BJ (cell line): Measurements from ENCODE around the gene KCNK2. TPM values are rescaled to one million over a fixed set of nuclear protein-coding genes. Genes with fewer than 3 reads are reported as not detected.

Experiments
- CTCF ChIA-PET: fragments of 350-600 bp; formaldehyde crosslinking; extraction: SDS; loops from one replicate; lab custom pipeline; 2021; ENCODE audit warnings: antibody characterized with exemption, inconsistent platforms; lab: Yijun Ruan, JAX
- POLR2A ChIA-PET: fragments of 300-600 bp; sonication (Branson Sonifier 250); formaldehyde crosslinking; extraction: SDS; loops from one replicate; lab custom pipeline; 2021; ENCODE audit warnings: antibody characterized with exemption; lab: Charles Lee
- DNase-seq: peaks from one replicate; pipeline ENCODE4 v3.0.0-alpha.2; 2011; ENCODE audit warnings: low read depth
- H3K27me3 ChIP-seq: 2 replicates; pipeline ENCODE4 v1.6.0; 2011; ENCODE audit warnings: low read length; ENCODE audit not compliant: control insufficient read depth, insufficient read depth
- H3K36me3 ChIP-seq: 2 replicates; pipeline ENCODE4 v1.5.1; 2011; ENCODE audit warnings: low read length; ENCODE audit not compliant: control insufficient read depth, insufficient read depth
- H3K4me3 ChIP-seq: 2 replicates; pipeline ENCODE4 v1.5.1; 2011; ENCODE audit warnings: low read depth, mild to moderate bottlenecking, control low read depth, low read length
- CTCF ChIP-seq: IDR thresholded peaks from 2 replicates; pipeline ENCODE4 v1.5.1; 2011; ENCODE audit warnings: low read depth, mild to moderate bottlenecking, control low read depth, inconsistent platforms, low read length, moderate library complexity; ENCODE audit not compliant: insufficient read depth
- polyA plus RNA-seq: library from polyadenylated mRNA; depleted of rRNA; stranded (reverse); fragments of >200 nt; gene quantifications from 2 replicates; pipeline ENCODE4 v1.2.3, GENCODE V29; 2011

KCNK2 gene
- polyA plus RNA-seq, 1 experiment = 23.9 TPM

DNA sequence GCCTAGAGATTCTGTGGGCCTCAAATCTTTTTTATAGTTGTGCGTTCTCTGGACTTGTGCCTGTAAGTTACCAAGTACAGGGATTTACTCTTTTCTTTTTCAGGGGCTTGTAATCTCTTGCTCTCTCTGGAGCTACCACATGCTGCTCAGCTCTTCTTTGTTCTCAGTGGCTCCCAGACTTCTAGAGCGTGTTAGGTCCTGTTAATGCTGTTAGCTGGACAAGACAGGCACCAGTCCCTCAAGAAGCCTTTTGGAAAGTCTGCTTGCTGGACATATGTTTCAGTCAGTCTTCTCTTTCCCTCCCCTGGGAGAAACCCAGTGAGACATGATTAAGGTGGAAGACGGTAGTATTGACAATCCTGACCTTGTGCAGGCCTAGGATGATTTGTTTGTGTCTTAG lies 29.4 kb downstream of the KCNK2 start:
- no peak for TF ChIP-seq CTCF
- no peaks in the 10 kb centered on the region for H3K36me3 ChIP-seq
- POLR2A ChIA-PET = no interaction called here
- CTCF ChIA-PET = interaction anchor here (0.9 kb wide), 1 partner anchor 8 kb away, joined by 4 read pairs; no protein-coding TSS in a partner anchor
- no peak overlapping the region for H3K4me3 ChIP-seq
- H3K27me3 ChIP-seq = no peaks in the 10 kb centered on the region
- DNase-seq = no peak

- ChIA-PET CTCF (no interaction called here), POLR2A (no interaction called here)
- Histone ChIP-seq H3K4me3 (no peak overlapping the region), H3K27me3 (no peaks in the 10 kb centered on the region), H3K36me3 (no peaks in the 10 kb centered on the region)
- no peak for TF ChIP-seq CTCF
- DNase-seq = no peak
Observed at GRCh38 chr1:215113776-215114153, 31.2 kb downstream of the KCNK2 start.

DNA sequence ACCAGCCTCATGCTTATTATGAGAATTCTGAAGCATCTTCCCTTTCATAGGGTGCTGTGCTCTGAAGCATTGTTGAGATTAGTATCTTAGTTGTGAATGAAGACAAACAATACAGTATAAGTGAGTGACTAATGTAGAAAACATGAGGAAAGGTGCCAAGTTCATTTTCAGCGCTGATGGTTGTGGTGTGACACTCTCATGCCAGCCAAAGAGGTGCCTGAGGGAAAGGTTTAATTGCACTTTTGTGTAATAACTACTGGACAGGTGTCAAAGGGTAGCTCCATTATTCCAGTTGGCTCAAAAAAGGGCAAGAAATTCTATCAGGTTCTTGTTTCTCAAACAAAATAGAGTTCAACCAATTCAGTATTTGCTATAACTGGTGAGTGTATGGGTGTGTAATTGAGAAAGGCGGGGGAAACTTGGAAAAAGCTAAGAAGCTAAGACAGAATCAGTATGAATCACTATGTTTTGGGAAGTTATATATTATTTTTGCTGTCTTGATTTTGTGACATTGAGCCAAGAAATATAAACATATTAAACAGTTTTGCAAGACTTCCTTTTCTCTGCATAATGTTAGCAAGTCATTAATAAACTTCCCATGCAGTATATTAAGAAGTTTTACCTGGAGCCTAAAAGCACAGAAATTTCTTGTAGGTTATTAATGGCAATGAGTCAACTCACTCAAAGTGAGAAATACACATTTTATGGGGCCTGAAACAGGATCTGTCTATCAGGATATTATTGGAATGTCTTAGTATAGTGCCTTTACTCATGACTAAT lies 31.8 kb downstream of the KCNK2 start:
- no peak for TF ChIP-seq CTCF
- no peaks in the 10 kb centered on the region for H3K27me3 ChIP-seq
- peak; percentile 29 for DNase-seq
- H3K36me3 ChIP-seq = no peaks in the 10 kb centered on the region
- H3K4me3 ChIP-seq = no peak overlapping the region
- ChIA-PET POLR2A (no interaction called here), CTCF (interaction anchor here (0.6 kb wide), 1 partner anchor 302 kb away, joined by 3 read pairs; no protein-coding TSS in a partner anchor)

DNA sequence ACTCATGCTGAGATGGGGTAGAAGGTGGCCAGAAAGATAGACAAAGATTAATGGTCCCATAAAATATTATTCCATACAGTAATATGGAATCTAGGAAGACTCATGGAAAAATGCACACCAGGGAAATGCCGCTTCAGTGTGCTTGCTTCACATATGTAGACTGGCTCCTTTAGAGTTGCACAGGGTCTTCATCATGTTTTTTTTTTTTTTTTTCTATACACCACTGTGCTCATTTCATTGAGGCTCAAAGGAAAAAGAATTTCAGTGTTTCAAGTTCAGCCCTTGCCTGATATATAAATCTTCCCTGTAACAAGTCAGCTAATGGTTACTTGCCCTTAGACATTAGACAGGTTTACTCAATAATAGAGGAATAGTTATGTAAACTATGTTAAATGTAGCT lies 33.2 kb downstream of the KCNK2 start:
- ChIA-PET POLR2A (no interaction called here), CTCF (no interaction called here)
- no peak for TF ChIP-seq CTCF
- Histone ChIP-seq H3K27me3 (no peaks in the 10 kb centered on the region), H3K4me3 (no peak overlapping the region), H3K36me3 (no peaks in the 10 kb centered on the region)
- no peak for DNase-seq

- no peak overlapping the region for H3K4me3 ChIP-seq
Observed at GRCh38 chr1:215118081-215118480, 35.5 kb downstream of the KCNK2 start.

More at GRCh38 chr1:215118081-215118480, 35.5 kb downstream of the KCNK2 start:
- Histone ChIP-seq H3K27me3 (no peaks in the 10 kb centered on the region), H3K36me3 (no peaks in the 10 kb centered on the region)
- CTCF ChIA-PET = interaction anchor here (1.0 kb wide), 1 partner anchor 62 kb away, joined by 3 read pairs; no protein-coding TSS in a partner anchor
- DNase-seq = no peak
- no peak for TF ChIP-seq CTCF
- POLR2A ChIA-PET = no interaction called here
